Hematopoietic multipotent progenitor cell treated with erythropoietin and hydrocortisone succinate and interleukin-3 and kit ligand, for 6 days (in vitro differentiated cells): ENCODE data around the gene RFC4.
"Not testable (repeated sequence)": the region's sequence is repeated elsewhere in the genome, so short reads cannot be mapped to it uniquely, and the experiment has no call there.

Experiments used
- DNase-seq: peaks from one replicate; pipeline ENCODE4 v3.0.0-alpha.2; 2015

The RFC4 gene

DNA sequence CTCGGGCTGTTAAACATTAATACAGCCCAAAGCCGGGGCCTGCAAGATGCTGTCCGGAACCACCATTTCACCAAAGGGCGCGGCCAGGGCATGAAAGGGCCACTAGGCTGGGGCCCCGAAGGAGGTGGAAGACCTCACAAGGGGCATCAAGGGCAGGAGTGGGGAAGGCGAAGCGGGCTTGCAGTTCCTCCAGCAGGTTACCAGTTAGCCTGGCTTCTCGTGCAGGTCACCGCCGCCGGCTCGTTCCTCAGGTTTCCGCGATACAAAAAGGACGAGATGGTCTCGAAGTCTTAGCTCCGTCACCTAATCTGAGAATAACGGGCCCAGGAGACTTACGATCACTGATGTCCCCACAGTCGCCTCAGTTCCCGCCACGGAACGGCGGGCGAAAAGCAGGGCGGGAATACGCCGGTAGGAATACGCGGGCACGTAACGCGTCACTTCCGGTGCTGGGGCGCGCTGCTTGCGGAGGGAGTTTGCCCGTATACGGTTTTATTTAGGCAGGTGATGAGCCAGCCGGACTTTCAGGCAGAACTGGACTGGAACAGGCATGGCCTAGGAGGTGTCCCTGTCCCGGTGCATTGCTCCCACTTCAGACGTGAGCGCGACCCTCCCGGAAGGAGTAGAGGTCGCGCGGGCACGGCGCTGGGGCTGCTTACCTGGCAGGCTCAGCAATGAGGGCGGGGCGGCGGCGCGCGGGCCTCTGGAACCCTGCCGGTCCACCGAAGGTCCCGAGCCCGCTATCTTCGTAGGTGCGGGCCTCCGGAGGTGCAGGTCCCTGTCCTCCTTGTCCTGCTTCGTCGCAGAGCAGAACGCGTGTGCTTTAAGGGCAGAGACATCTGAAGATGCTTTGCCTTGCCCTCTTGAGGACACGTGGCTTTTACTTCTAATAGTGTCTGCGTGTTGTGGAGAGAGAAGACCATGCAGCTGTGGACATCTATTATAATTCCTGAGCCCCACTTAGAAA lies at the start of gene RFC4:
RFC4 (minus strand) TSS at position 394 of the 967 bp plus-strand sequence. CDS start 1,769 bp downstream, outside the sequence.
- DNase-seq = peak; percentile 93

- DNase-seq = no peak
Observed at GRCh38 chr3:186854954-186855353, 48.7 kb upstream of the RFC4 start.

GRCh38 chr3:186854146-186854545 lies 47.9 kb upstream of the RFC4 start:
- DNase-seq = no peak

DNA sequence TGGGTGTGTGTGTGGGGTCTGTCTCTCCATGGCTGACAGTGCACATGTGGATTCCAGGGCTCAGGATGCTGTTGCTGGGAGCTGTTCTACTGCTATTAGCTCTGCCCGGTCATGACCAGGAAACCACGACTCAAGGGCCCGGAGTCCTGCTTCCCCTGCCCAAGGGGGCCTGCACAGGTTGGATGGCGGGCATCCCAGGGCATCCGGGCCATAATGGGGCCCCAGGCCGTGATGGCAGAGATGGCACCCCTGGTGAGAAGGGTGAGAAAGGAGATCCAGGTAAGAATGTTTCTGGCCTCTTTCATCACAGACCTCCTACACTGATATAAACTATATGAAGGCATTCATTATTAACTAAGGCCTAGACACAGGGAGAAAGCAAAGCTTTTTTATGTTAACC lies 46.7 kb upstream of the RFC4 start:
- no peak for DNase-seq

GRCh38 chr3:186851835-186852234 lies 45.6 kb upstream of the RFC4 start:
- DNase-seq = not testable (repeated sequence)

GRCh38 chr3:186849374-186849975 lies 43.2 kb upstream of the RFC4 start:
- peak; percentile 67 for DNase-seq

DNA sequence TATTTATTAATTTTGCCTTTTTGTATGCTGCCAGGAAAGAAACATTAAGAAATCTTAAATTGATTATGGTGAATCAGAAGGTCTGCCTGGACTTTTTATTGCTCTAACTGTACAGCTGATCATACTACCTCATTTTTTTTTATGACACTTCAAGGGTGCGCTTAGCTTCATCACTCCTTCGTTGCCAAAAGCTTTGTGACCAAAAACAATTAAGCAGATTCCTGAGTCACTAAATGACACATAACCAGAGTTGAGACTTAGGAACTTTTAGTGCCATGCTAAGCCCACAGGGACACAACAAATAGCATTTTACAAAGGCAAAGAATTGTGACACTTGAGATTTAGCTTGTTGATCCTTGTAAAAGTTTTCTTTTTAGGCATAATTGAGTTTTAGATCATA lies 41.2 kb upstream of the RFC4 start:
- DNase-seq = no peak

DNA sequence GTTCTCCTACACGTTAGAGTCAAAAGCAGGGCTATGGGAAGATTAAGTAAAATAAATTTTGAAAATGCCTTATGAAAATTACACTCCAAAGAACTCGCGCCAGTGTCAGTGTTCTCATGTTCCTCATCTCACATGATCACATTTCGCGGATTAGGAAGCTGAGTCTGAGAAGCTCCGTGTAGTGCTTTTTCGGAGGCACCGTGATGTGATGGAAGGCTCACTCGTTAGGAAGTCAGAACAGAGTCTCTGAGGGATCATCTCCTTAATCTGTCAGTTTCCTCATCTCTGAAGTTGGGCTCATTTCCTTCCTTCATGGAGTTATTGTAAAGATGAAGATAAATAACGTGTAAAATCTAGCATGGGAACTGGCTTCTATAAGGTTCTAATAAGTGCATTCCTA lies 39.5 kb upstream of the RFC4 start:
- no peak for DNase-seq

- no peak for DNase-seq
Observed at GRCh38 chr3:186844908-186845307, 38.6 kb upstream of the RFC4 start.

DNA sequence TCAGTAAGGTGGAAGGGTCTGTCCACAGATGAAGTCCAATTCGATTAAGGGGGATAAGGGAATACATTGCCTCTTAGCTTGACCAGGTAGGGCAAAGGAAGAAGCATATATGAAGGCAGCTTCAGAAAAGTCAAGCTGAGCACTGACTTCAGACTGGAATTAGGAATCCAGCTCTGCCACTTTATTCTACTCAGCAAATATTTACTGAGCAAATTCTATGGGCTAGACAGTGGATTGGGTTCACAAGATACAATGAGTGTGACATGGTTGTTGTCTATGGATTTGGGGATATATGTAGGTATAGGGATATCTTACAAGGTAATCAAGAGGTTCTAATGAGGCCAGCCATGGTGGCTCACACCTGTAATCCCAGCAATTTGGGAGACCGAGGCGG lies 36.8 kb upstream of the RFC4 start:
- no peak for DNase-seq

DNA sequence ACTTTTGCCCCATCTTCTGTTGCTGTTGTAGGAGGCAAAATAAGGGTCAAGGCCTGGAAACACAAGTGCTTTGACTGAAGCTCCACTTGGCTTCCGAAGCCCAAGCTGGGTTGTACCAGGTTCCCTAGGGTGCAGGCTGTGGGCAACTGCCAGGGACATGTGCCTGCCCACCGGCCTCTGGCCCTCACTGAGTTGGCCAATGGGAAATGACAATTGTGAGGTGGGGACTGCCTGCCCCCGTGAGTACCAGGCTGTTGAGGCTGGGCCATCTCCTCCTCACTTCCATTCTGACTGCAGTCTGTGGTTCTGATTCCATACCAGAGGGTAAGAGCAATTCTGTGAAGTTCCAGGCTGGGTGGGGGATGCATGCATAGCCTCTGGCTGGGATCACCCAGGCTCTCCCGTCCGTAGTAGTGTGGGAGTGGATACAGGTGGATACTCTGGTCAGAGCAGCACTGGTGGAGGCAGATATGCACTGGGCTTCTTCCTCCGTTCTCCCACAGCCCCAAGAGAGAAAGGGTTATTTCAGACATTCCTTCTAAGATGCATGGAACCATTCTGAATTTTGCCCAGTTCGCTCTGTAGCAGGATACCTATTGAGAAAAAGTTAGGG lies 36.2 kb upstream of the RFC4 start, which contains the start of gene ADIPOQ:
ADIPOQ (plus strand) TSS at position 285 of the 613 bp plus-strand sequence. CDS start 10,349 bp downstream, outside the sequence.
- DNase-seq = no peak

- DNase-seq = no peak
Observed at GRCh38 chr3:186841620-186842019, 35.3 kb upstream of the RFC4 start.

DNA sequence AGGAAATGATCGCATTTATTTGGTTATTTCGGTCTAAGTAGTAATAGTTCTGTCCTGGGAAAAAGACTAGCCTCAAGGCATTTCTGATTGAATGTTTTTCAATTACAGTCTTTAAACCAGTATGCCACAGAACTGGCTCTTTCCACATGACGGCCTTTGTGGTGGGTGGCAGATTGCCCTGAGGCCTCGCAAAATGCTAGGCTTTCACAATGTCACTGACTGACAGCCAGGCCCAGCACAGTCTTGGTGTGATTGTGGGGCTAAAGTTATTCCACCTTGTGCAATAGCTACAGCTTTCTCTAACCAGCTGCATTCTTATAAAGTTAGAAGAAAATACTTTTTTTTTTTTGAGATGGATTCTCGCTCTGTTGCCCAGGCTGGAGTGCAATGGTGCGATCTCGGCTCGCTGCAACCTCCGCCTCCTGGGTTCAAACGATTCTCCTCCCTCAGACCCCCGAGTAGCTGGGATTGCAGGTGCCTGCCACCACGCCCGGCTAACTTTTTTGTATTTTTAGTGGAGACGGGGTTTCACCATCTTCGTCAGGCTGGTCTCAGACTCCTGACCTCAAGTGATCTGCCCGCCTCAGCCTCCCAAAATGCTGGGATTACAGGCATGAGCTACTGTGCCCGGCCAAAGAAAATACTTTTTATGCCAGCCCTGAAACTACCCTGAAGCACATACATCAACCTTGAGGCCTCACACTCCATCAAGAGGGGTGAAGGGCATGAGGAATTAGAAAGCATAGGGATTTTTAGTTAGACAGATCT lies 33.8 kb upstream of the RFC4 start:
- DNase-seq = peak; percentile 67

- DNase-seq = no peak
Observed at GRCh38 chr3:186832276-186832675, 26.0 kb upstream of the RFC4 start.

GRCh38 chr3:186831798-186832197 lies 25.5 kb upstream of the RFC4 start:
- DNase-seq = peak; percentile 24

DNA sequence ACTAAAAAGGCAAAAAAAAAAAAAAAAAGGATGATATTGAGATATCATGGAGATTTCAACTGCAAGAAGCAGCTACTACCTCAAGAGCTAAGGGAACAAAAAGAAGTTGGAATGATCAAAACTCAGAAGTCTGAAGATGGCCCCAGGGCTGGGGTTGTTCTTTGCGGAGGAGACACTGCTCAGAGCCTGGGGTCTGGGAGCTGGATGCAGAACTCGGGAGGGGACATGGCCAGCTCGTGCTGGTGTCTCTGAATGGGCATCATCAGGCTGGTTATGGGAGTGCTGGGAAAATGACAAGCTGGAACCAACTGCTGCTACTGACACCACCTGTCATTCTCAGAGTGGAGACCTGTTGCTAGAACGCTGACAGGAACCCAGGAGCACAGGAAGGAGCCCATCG lies 22.1 kb upstream of the RFC4 start:
- no peak for DNase-seq

DNA sequence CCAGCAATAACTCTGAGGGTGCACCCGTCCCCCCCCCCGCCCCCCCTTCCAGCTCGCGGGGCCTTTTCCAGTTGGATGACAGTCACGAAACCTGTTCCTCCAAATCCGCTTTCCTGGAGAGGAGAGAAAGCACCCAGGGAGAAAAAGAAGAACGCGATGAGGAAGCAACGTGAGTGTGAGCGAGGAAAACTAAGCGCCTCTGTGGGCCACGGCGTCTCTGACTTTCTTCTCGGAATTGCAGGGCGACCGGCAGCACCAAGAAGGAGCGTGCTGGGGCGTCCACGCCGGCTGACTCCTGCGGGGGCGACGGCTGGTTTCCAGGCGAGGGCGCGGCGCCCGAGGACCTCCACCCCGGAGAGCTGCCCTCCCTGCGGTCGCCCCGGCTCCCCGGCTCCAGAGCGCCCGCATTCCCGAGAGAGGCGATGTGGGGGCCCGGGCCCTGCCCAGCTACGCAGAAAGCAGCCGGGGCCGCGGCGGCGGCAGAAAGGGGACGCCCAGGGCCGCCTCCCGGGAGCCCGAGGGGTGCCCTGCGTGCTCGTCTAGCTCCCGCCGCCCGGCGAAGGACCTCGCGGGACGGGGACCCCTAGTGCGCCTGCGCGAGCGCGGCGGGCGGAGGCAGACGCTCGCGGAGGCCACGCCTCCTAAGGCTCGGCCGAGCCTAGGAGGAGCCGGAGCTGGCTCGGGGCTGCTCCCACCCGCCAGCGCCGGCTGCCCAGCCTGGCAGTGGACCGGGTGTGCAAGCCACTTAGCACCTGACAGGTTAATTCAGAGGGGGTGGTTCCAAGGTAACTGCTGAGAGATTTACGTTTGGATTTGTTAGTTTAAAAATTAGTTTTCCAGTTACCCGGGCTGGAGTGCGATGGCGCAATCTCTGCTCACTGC lies 20.9 kb upstream of the RFC4 start:
- peak; percentile 95 for DNase-seq

GRCh38 chr3:186826410-186826975 lies 20.2 kb upstream of the RFC4 start:
- peak; percentile 36 for DNase-seq

DNA sequence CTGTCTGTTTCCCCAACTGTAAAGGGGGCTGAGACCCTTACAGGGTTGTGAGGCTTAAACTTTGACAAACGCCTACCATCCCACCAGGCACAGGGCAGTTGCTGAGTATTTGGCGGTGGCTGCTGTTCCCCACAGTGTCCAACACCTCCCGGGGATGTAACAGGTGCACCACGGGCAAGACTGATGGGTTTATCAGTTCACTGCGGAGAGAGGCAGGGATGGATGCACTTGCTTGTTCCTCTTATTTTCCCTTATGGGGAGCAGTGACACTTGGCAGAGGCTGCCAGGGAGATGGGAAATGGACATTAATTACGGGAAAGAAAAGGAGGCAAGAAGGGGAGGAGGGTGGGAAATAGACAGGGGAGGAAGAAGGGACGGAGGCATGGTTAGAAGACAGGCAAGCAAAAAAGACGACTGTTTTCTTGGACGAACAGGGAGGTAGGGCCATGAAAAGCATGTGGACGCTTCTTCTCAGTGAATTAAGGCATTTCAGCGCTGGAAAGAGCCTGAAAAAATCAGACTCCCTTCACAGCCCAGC lies 19.7 kb upstream of the RFC4 start:
- peak; percentile 50 for DNase-seq

- DNase-seq = peak; percentile 86
Observed at GRCh38 chr3:186825294-186825821, 19.1 kb upstream of the RFC4 start.
